OCI-LY3 (cell line): ENCODE measurements around the gene TMEM183A.

Experiments
- H2AFZ ChIP-seq: fragments of 200-600, 300-600 bp; shearing (Covaris generic); 2 replicates; pipeline ENCODE4 v1.6.0; 2014; ENCODE audit warnings: antibody characterized with exemption, low read depth, low read length
- H3K27ac ChIP-seq: fragments of 200-600, 300-600 bp; sonication (generic); 2 replicates; pipeline ENCODE4 v1.5.1; 2014; ENCODE audit warnings: mild to moderate bottlenecking, low read length, moderate library complexity, mixed read lengths
- H3K27me3 ChIP-seq: fragments of 200-600, 300-600 bp; sonication (generic); 2 replicates; pipeline ENCODE4 v1.6.1; 2014; ENCODE audit warnings: low read depth, low read length, mixed read lengths
- H3K36me3 ChIP-seq: fragments of 200-600, 300-600 bp; sonication (generic); replicated peaks from 2 replicates; pipeline ENCODE3; 2014; ENCODE audit warnings: low read depth, low read length, mixed read lengths
- H3K4me1 ChIP-seq: fragments of 300-600, 200-600 bp; sonication (generic); 2 replicates; pipeline ENCODE4 v1.6.1; 2014; ENCODE audit warnings: low read length, mixed read lengths
- H3K4me2 ChIP-seq: fragments of 200-600, 300-600 bp; sonication (generic); 2 replicates; pipeline ENCODE4 v1.6.1; 2014; ENCODE audit warnings: low read length, mixed read lengths
- H3K4me3 ChIP-seq: fragments of 300-600, 200-600 bp; sonication (generic); 2 replicates; pipeline ENCODE4 v1.5.1; 2014; ENCODE audit warnings: antibody characterized with exemption, mild to moderate bottlenecking, low read length, moderate library complexity
- H3K79me2 ChIP-seq: fragments of 300-600, 200-600 bp; shearing (Covaris generic); 2 replicates; pipeline ENCODE4 v1.6.1; 2014; ENCODE audit warnings: mild to moderate bottlenecking, low read length, mixed read lengths
- H3K9ac ChIP-seq: fragments of 300-600, 200-600 bp; shearing (Covaris generic); 2 replicates; pipeline ENCODE4 v1.6.0; 2014; ENCODE audit warnings: mild to moderate bottlenecking, low read length, moderate library complexity
- H3K9me3 ChIP-seq: fragments of 200-600, 300-600 bp; shearing (Covaris generic); 2 replicates; pipeline ENCODE4 v1.6.1; 2014; ENCODE audit warnings: low read length, mixed read lengths; ENCODE audit not compliant: insufficient read depth
- H4K20me1 ChIP-seq: fragments of 200-600, 300-600 bp; sonication (generic); 2 replicates; pipeline ENCODE4 v1.6.1; 2016; ENCODE audit warnings: low read length, mixed read lengths; ENCODE audit not compliant: insufficient read depth
- CTCF ChIP-seq: fragments of 200-600, 300-600 bp; sonication (generic); IDR thresholded peaks from 2 replicates; pipeline ENCODE4 v1.5.1; 2014; ENCODE audit warnings: antibody characterized with exemption, low read length, low read depth
- EZH2phosphoT487 ChIP-seq: fragments of 200-600 bp; shearing (Covaris generic); IDR thresholded peaks from 2 replicates; pipeline ENCODE4 v1.6.1; 2018; ENCODE audit warnings: antibody characterized with exemption, mixed run types, low read depth

The TMEM183A gene

GRCh38 chr1:203006948-203007871 is at the start of gene TMEM183A:
Gene TMEM183A (plus strand): TSS chr1:203007374. CDS start chr1:203007466, 92 bp downstream.
- Histone ChIP-seq H3K4me3 (peak within 1 kb of the TSS; percentile 87), H3K27ac (peak within 1 kb of the TSS; percentile 66), H3K27me3 (no peaks in the 10 kb centered on the region), H3K36me3 (peaks cover 20% of the 10 kb centered on the region), H2AFZ (peak within 1 kb of the TSS; percentile 87), H3K9me3 (no peaks in the 10 kb centered on the region), H3K4me2 (peak within 1 kb of the TSS; percentile 88), H3K79me2 (peaks cover 36% of the 10 kb centered on the region), H3K4me1 (peaks cover 12% of the 10 kb centered on the region), H3K9ac (peak within 1 kb of the TSS; percentile 83), H4K20me1 (no peaks in the 10 kb centered on the region)
- no peak for TF ChIP-seq CTCF
- TF ChIP-seq EZH2phosphoT487, result no peak

GRCh38 chr1:202957733-202958543 is 49.2 kb upstream of the TMEM183A start, which contains the start of gene ADIPOR1:
Gene ADIPOR1 (minus strand): TSS chr1:202958312. CDS start chr1:202951070, 7,242 bp downstream.
- no peaks in the 10 kb centered on the region for H3K9me3 ChIP-seq
- peak within 1 kb of the TSS; percentile 41 for H3K27ac ChIP-seq
- H3K4me3 ChIP-seq, result peak within 1 kb of the TSS; percentile 96
- H3K79me2 ChIP-seq, result peaks cover 51% of the 10 kb centered on the region
- H4K20me1 ChIP-seq, result peaks cover 36% of the 10 kb centered on the region
- H3K9ac ChIP-seq, result peak within 1 kb of the TSS; percentile 92
- no peaks in the 10 kb centered on the region for H3K27me3 ChIP-seq
- peaks cover 5% of the 10 kb centered on the region for H3K36me3 ChIP-seq
- H2AFZ ChIP-seq, result peak within 1 kb of the TSS; percentile 67; the same call in 1 of the 2 replicates
- TF ChIP-seq EZH2phosphoT487 (no peak), CTCF (no peak)
- peaks cover 14% of the 10 kb centered on the region for H3K4me1 ChIP-seq
- peak within 1 kb of the TSS; percentile 87 for H3K4me2 ChIP-seq

- no peaks in the 10 kb centered on the region for H3K9me3 ChIP-seq
- peaks cover 14% of the 10 kb centered on the region for H3K4me1 ChIP-seq
- H3K27me3 ChIP-seq, result no peaks in the 10 kb centered on the region
- peaks cover 44% of the 10 kb centered on the region for H3K79me2 ChIP-seq
- peak overlapping the region; percentile 84 for H3K4me2 ChIP-seq
- H2AFZ ChIP-seq, result peak overlapping the region; percentile 67; the same call in 1 of the 2 replicates
- H3K9ac ChIP-seq, result peak overlapping the region; percentile 58
- peaks cover 28% of the 10 kb centered on the region for H4K20me1 ChIP-seq
- H3K36me3 ChIP-seq, result peaks cover 5% of the 10 kb centered on the region
- peak overlapping the region; percentile 96 for H3K4me3 ChIP-seq
- H3K27ac ChIP-seq, result no peak overlapping the region
- TF ChIP-seq CTCF, result no peak
- no peak for TF ChIP-seq EZH2phosphoT487
Observed at GRCh38 chr1:202958544-202959275, 48.5 kb upstream of the TMEM183A start.
